ENCODE measurements around the gene CDC73. TPM values are rescaled to one million over a fixed set of nuclear protein-coding genes. Genes with fewer than 3 reads are reported as not detected.
A peak's percentile ranks its signal among the peaks of the same experiment; 100 is the strongest.
"Not testable (repeated sequence)": the region's sequence is repeated elsewhere in the genome, so short reads cannot be mapped to it uniquely, and the experiment has no call there.

The CDC73 gene
- total RNA-seq, 2 experiments from 2014 or later = 50.8 to 55.2 TPM

DNA sequence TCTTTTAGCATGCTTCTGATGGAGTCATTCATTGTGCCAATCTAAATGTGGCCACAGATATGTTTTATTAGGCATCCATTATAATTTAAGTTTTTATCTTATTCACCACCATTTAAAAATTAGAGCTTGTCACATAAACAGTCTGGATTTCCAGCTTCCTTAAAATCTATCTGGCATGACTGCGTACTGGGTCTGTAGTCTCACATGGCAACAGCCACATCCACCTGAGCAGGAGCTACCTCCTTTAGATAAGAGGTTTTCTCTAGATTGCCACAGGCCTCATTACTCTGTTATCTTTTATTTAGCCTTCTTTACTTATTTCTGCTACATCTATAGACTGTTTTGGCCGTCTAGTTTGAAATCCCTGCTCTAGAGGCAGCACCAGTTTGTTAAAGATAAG is 35.5 kb downstream of the CDC73 start:
- Mint-ChIP-seq H3K9me3 (no peaks in the 10 kb centered on the region), H3K4me1 (peaks cover 8% of the 10 kb centered on the region), H3K4me3 (no peak overlapping the region), H3K27me3 (no peaks in the 10 kb centered on the region), H3K27ac (no peak overlapping the region), H3K36me3 (peaks cover 21% of the 10 kb centered on the region)
- ATAC-seq (ENCODE audit: low read depth) (no peak), DNase-seq (no peak)
- POLR2A ChIA-PET = no interaction called here

- no peaks in the 10 kb centered on the region for H3K27me3 Mint-ChIP-seq
- no peak for DNase-seq
- no peaks in the 10 kb centered on the region for H3K9me3 Mint-ChIP-seq
- peaks cover 2% of the 10 kb centered on the region for H3K4me1 Mint-ChIP-seq
- no peak overlapping the region for H3K4me3 Mint-ChIP-seq
- H3K36me3 Mint-ChIP-seq = peaks cover 30% of the 10 kb centered on the region
- POLR2A ChIA-PET = no interaction called here
- ATAC-seq (ENCODE audit: low read depth) = no peak
- no peak overlapping the region for H3K27ac Mint-ChIP-seq
Observed at GRCh38 chr1:193176113-193176512, 54.3 kb downstream of the CDC73 start.

- ATAC-seq (ENCODE audit: low read depth) (no peak), DNase-seq (no peak)
- Mint-ChIP-seq H3K27me3 (no peaks in the 10 kb centered on the region), H3K4me3 (no peak overlapping the region), H3K27ac (no peak overlapping the region), H3K36me3 (peaks cover 28% of the 10 kb centered on the region), H3K4me1 (peaks cover 2% of the 10 kb centered on the region), H3K9me3 (no peaks in the 10 kb centered on the region)
- POLR2A ChIA-PET = no interaction called here
Observed at GRCh38 chr1:193176788-193177187, 55.0 kb downstream of the CDC73 start.

DNA sequence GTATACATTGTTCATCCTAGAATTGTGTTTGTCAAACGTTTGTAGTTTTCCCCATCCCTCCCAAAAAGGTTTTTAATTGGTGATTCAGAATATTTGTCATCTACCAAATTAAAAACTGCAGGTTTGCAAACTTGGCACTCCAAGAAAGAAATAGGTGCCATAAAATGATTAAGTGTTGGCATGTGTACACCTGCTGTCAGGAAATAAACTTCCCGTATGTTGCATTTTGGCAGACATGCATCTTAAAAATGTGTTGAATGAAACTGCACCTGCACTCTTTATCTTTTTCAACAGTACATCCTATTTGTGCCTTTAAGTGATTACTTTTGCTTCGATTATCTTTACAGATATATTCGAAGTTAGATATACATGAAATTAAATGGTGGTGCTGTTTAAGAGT is 57.3 kb downstream of the CDC73 start:
- no peak for DNase-seq
- peaks cover 16% of the 10 kb centered on the region for H3K36me3 Mint-ChIP-seq
- no peak overlapping the region for H3K27ac Mint-ChIP-seq
- ATAC-seq (ENCODE audit: low read depth) = no peak
- H3K27me3 Mint-ChIP-seq = no peaks in the 10 kb centered on the region
- H3K9me3 Mint-ChIP-seq = no peaks in the 10 kb centered on the region
- peaks cover 3% of the 10 kb centered on the region for H3K4me1 Mint-ChIP-seq
- POLR2A ChIA-PET = no interaction called here
- no peak overlapping the region for H3K4me3 Mint-ChIP-seq

DNA sequence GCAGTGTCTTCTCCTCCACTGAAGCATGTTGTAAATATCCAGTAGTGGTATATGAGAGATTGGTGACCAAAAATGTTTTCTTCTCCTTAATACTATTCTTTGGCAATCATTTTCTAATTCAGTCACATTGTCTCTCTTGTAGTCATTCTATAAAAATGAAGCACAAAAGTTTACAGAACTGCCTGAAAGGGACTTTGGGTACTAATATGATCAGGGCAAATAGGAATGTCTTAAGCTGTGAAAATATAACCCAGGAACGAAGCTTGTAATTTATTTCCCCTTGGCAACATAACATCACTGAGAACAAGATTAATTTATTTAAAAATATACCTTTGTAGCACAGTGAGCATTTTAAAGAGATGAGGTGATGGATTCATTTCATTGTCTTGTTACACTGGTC is 59.7 kb downstream of the CDC73 start:
- Mint-ChIP-seq H3K4me1 (peaks cover 14% of the 10 kb centered on the region), H3K27ac (no peak overlapping the region)

DNA sequence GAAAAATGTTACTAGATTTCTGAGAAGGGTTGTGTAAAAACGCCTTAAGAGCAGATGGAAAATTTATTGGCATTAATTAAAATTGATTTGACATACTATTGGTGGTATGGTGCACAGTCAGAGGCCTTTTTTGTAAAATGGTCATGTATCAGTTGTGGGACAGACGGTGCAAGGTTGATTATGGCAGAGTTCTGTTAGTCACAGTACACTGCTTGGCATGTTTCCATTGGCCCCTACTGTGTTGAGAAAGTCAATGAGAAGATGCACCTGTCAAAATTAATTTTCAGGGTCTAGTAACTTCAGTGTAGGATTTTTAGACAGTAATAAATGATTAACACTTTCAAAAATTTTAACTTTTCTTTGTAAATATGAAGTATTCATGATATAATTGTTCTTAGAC is 60.2 kb downstream of the CDC73 start:
- Mint-ChIP-seq H3K4me3 (no peak overlapping the region), H3K27me3 (no peaks in the 10 kb centered on the region), H3K4me1 (peaks cover 16% of the 10 kb centered on the region), H3K27ac (no peak overlapping the region), H3K36me3 (peaks cover 2% of the 10 kb centered on the region), H3K9me3 (no peaks in the 10 kb centered on the region)
- POLR2A ChIA-PET = no interaction called here
- DNase-seq (no peak), ATAC-seq (ENCODE audit: low read depth) (no peak)

More for the DNA sequence above, 59.7 kb downstream of the CDC73 start:
- ATAC-seq (ENCODE audit: low read depth) = no peak
- Mint-ChIP-seq H3K4me3 (no peak overlapping the region), H3K27me3 (no peaks in the 10 kb centered on the region), H3K9me3 (no peaks in the 10 kb centered on the region), H3K36me3 (peaks cover 5% of the 10 kb centered on the region)
- no peak for DNase-seq
- POLR2A ChIA-PET = no interaction called here

GRCh38 chr1:193183019-193183627 is 61.3 kb downstream of the CDC73 start:
- ATAC-seq (ENCODE audit: low read depth) (no peak), DNase-seq (no peak)
- Mint-ChIP-seq H3K36me3 (no peaks in the 10 kb centered on the region), H3K27me3 (no peaks in the 10 kb centered on the region), H3K9me3 (no peaks in the 10 kb centered on the region), H3K4me1 (peaks cover 16% of the 10 kb centered on the region), H3K27ac (no peak overlapping the region), H3K4me3 (no peak overlapping the region)
- POLR2A ChIA-PET = no interaction called here

GRCh38 chr1:193184776-193185175 is 62.9 kb downstream of the CDC73 start:
- peaks cover 15% of the 10 kb centered on the region for H3K4me1 Mint-ChIP-seq
- no peak for DNase-seq
- H3K27me3 Mint-ChIP-seq = no peaks in the 10 kb centered on the region
- H3K27ac Mint-ChIP-seq = no peak overlapping the region
- peaks cover 1% of the 10 kb centered on the region for H3K9me3 Mint-ChIP-seq
- H3K4me3 Mint-ChIP-seq = no peak overlapping the region
- peaks cover 2% of the 10 kb centered on the region for H3K36me3 Mint-ChIP-seq
- no peak for ATAC-seq (ENCODE audit: low read depth)
- POLR2A ChIA-PET = no interaction called here

DNA sequence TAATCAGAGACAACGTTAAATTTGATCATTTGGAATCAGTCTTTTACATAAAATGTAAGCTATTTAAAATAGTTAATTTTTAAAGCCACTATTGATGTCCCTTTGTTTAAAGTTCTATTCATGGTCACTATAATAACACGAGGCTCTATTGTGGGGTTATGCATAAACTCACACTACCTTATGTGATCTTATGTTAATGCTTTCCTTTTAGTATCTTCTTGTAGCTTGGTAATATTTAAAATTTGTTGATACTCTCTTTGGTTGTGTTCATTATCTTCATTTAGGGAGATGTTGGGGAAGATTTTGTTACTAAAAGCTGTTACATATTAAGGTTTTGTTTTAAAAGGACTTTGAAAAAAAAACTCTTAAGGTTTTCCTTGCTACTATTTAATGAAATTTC is 63.4 kb downstream of the CDC73 start:
- no peak overlapping the region for H3K27ac Mint-ChIP-seq
- DNase-seq (no peak), ATAC-seq (ENCODE audit: low read depth) (no peak)
- H3K4me3 Mint-ChIP-seq = no peak overlapping the region
- peaks cover 1% of the 10 kb centered on the region for H3K9me3 Mint-ChIP-seq
- peaks cover 2% of the 10 kb centered on the region for H3K36me3 Mint-ChIP-seq
- peaks cover 18% of the 10 kb centered on the region for H3K4me1 Mint-ChIP-seq
- POLR2A ChIA-PET = no interaction called here
- H3K27me3 Mint-ChIP-seq = no peaks in the 10 kb centered on the region

GRCh38 chr1:193185901-193186731 is 64.3 kb downstream of the CDC73 start, which contains the start of gene B3GALT2:
TSS of gene B3GALT2 (minus strand) at chr1:193186613. CDS start at chr1:193181562, 5,051 bp downstream.
- peak within 1 kb of the TSS; percentile 38 for H3K4me3 Mint-ChIP-seq
- H3K9me3 Mint-ChIP-seq = peaks cover 1% of the 10 kb centered on the region
- no peak within 1 kb of the TSS for H3K27ac Mint-ChIP-seq
- DNase-seq (no peak), ATAC-seq (ENCODE audit: low read depth) (peak; percentile 60)
- POLR2A ChIA-PET = no interaction called here
- H3K4me1 Mint-ChIP-seq = peaks cover 19% of the 10 kb centered on the region
- H3K36me3 Mint-ChIP-seq = peaks cover 8% of the 10 kb centered on the region
- H3K27me3 Mint-ChIP-seq = no peaks in the 10 kb centered on the region

- peaks cover 13% of the 10 kb centered on the region for H3K36me3 Mint-ChIP-seq
- peaks cover 1% of the 10 kb centered on the region for H3K9me3 Mint-ChIP-seq
- no peak overlapping the region for H3K4me3 Mint-ChIP-seq
- H3K27me3 Mint-ChIP-seq = no peaks in the 10 kb centered on the region
- H3K27ac Mint-ChIP-seq = no peak overlapping the region
- H3K4me1 Mint-ChIP-seq = peaks cover 19% of the 10 kb centered on the region
- POLR2A ChIA-PET = no interaction called here
- DNase-seq (no peak), ATAC-seq (ENCODE audit: low read depth) (no peak)
Observed at GRCh38 chr1:193187114-193187513, 65.3 kb downstream of the CDC73 start.

DNA sequence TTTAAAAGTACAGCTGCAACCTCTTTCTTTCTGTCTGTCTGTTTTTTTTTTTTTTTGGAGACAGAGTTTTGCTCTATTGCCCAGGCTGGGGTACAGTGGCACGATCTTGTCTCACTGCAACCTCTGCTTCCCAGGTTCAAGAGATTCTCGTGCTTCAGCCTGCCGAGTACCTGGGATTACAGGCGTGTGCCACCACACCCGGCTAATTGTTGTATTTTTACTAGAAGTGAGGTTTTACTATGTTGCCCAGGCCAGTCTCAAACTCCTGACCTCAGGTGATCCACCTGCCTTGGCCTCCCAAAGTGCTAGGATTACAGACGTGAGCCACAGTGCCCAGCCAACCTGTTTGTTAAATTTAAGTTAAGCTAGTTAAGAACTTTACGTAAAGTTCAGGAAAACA is 67.1 kb downstream of the CDC73 start:
- POLR2A ChIA-PET; DNase-seq; H3K9me3 Mint-ChIP-seq; ATAC-seq (ENCODE audit: low read depth); H3K27ac Mint-ChIP-seq; H3K4me3 Mint-ChIP-seq; H3K27me3 Mint-ChIP-seq: not testable (repeated sequence)
- Mint-ChIP-seq H3K36me3 (peaks cover 27% of the 10 kb centered on the region), H3K4me1 (peaks cover 18% of the 10 kb centered on the region)

DNA sequence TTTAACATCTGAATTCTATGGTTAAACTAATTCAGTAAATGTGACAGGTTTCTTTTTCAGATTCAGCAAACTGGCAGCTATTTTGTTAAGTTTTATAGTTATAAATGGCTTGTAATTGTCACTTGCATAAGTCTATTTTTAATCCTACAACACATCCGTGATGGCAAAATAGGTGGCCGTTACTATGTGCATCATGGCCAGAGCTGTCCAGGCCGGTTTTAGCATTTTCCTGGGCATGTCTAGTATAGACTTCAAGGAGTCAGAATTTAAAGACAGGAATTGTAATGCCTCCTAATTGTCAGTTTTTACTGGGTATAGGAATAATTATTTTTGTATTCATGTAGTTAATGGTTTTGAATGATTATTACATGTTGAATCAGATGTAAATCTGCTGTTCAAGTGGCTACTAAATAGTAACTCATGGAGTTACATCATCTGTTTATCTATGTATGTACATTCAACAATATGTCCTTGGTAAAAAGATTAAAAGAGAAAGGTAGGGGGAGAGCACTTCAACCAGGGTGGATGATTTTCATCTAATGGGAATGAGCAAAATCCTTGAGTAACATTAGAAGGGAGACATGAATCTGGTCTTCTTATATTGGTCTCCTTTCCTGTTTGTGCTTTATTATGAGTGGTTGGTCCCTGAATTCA is 67.7 kb downstream of the CDC73 start:
- peaks cover 30% of the 10 kb centered on the region for H3K36me3 Mint-ChIP-seq
- ATAC-seq (ENCODE audit: low read depth) (no peak), DNase-seq (no peak)
- peaks cover 4% of the 10 kb centered on the region for H3K9me3 Mint-ChIP-seq
- H3K4me3 Mint-ChIP-seq = no peak overlapping the region
- H3K27me3 Mint-ChIP-seq = no peaks in the 10 kb centered on the region
- H3K4me1 Mint-ChIP-seq = peaks cover 18% of the 10 kb centered on the region
- POLR2A ChIA-PET = no interaction called here
- H3K27ac Mint-ChIP-seq = no peak overlapping the region
